Liver (tissue), 9 donors: Measurements from ENCODE around the gene ARPC5L. TPM values are rescaled to one million over a fixed set of nuclear protein-coding genes. Genes with fewer than 3 reads are reported as not detected.

Source experiments
- DNase-seq: peaks from one replicate; pipeline ENCODE4 v3.0.0-alpha.2; 2017; ENCODE audit warnings: low spot score
- H3K27ac ChIP-seq, 2 donors: one replicate each; pipeline ENCODE4 v1.7.0; 2013; ENCODE audit warnings: inconsistent platforms in 2 of 2, low read length in 2 of 2, control low read depth in 1 of 2, low read depth in 1 of 2, mild to moderate bottlenecking in 1 of 2
- H3K27me3 ChIP-seq, 4 donors: one replicate each; pipeline versions ENCODE4 v1.6.1 to v1.7.0; 2013; ENCODE audit warnings: low read length in 3 of 4, inconsistent platforms in 1 of 4, mild to moderate bottlenecking in 1 of 4, moderate library complexity in 1 of 4; ENCODE audit not compliant: control insufficient read depth in 4 of 4, insufficient read depth in 4 of 4
- H3K36me3 ChIP-seq, 4 donors: one replicate each; pipeline versions ENCODE4 v1.6.1 to v1.7.0; 2013; ENCODE audit warnings: low read length in 3 of 4, mild to moderate bottlenecking in 3 of 4, low read depth in 1 of 4, moderate library complexity in 1 of 4; ENCODE audit not compliant: control insufficient read depth in 4 of 4, insufficient read depth in 3 of 4
- H3K4me1 ChIP-seq, 4 donors: one replicate each; pipeline versions ENCODE4 v1.6.1 to v1.7.0; 2013; ENCODE audit warnings: low read length in 3 of 4, mild to moderate bottlenecking in 3 of 4, moderate library complexity in 1 of 4; ENCODE audit not compliant: control insufficient read depth in 4 of 4, insufficient read depth in 4 of 4
- H3K4me3 ChIP-seq, 3 donors: one replicate each; pipeline versions ENCODE4 v1.6.1 to v1.7.0; 2013; ENCODE audit warnings: low read length in 3 of 3, control low read depth in 1 of 3, low read depth in 1 of 3, mild to moderate bottlenecking in 1 of 3
- H3K9ac ChIP-seq, 2 donors: one replicate each; pipeline ENCODE4 v1.7.0; 2013; ENCODE audit warnings: low read length in 2 of 2, mild to moderate bottlenecking in 2 of 2, moderate library complexity in 2 of 2, control low read depth in 1 of 2, low read depth in 1 of 2
- H3K9me3 ChIP-seq, 4 donors: one replicate each; pipeline versions ENCODE4 v1.6.1 to v1.7.0; 2013; ENCODE audit warnings: low read length in 3 of 4; ENCODE audit not compliant: control insufficient read depth in 4 of 4
- EGR1 ChIP-seq, 2 donors: IDR thresholded peaks; 2 replicates each; pipeline ENCODE4 v1.6.1; 2016 to 2018; ENCODE audit warnings: antibody characterized with exemption in 2 of 2, low read depth in 2 of 2
- FOXA1 ChIP-seq: IDR thresholded peaks from 2 replicates; pipeline ENCODE4 v1.6.1; 2016; ENCODE audit warnings: antibody characterized with exemption
- FOXA2 ChIP-seq: IDR thresholded peaks from 2 replicates; pipeline ENCODE4 v1.6.1; 2016; ENCODE audit warnings: antibody characterized with exemption
- GABPA ChIP-seq, 2 donors: IDR thresholded peaks in 1 of 2; conservative IDR thresholded peaks in 1 of 2; 2 replicates each; pipeline ENCODE4 v1.6.1; 2016; ENCODE audit warnings: antibody characterized with exemption in 2 of 2, mild to moderate bottlenecking in 1 of 2, moderate library complexity in 1 of 2
- HNF4A ChIP-seq, 2 donors: conservative IDR thresholded peaks; 2 replicates each; pipeline ENCODE4 v1.6.1; 2016; ENCODE audit warnings: antibody characterized with exemption in 2 of 2, mild to moderate bottlenecking in 2 of 2
- HNF4G ChIP-seq: IDR thresholded peaks from 2 replicates; pipeline ENCODE4 v1.6.1; 2016; ENCODE audit warnings: antibody characterized with exemption
- JUND ChIP-seq, 2 donors: IDR thresholded peaks; 2 replicates each; pipeline ENCODE4 v1.6.1; 2016; ENCODE audit warnings: antibody characterized with exemption in 2 of 2
- NR2F2 ChIP-seq: IDR thresholded peaks from 2 replicates; pipeline ENCODE4 v1.6.1; 2016; ENCODE audit warnings: antibody characterized with exemption
- RAD21 ChIP-seq, 2 donors: IDR thresholded peaks; 2 replicates each; pipeline ENCODE4 v1.6.1; 2016; ENCODE audit warnings: antibody characterized with exemption in 2 of 2, mild to moderate bottlenecking in 2 of 2
- RXRA ChIP-seq, 2 donors: IDR thresholded peaks; 2 replicates each; pipeline ENCODE4 v1.6.1; 2017 to 2018; ENCODE audit warnings: antibody characterized with exemption in 2 of 2, mild to moderate bottlenecking in 1 of 2
- SP1 ChIP-seq: IDR thresholded peaks from 2 replicates; pipeline ENCODE4 v1.6.1; 2018; ENCODE audit warnings: antibody characterized with exemption, mild to moderate bottlenecking
- TAF1 ChIP-seq: conservative IDR thresholded peaks from 2 replicates; pipeline ENCODE4 v1.6.1; 2016; ENCODE audit warnings: antibody characterized with exemption, mild to moderate bottlenecking
- YY1 ChIP-seq: IDR thresholded peaks from 2 replicates; pipeline ENCODE4 v1.6.1; 2016; ENCODE audit warnings: antibody characterized with exemption, mild to moderate bottlenecking
- WGBS: extraction: QIAGEN DNeasy Blood & Tissue Kit; methylation state at CpG from one replicate; pipeline ENCODE4 v1.1.7; 2013; 5-methylcytosine and 5-hydroxymethylcytosine counted together
- polyA plus RNA-seq, 2 donors: library from polyadenylated mRNA; stranded (reverse) in 1 of 2; unstranded in 1 of 2; fragments of 200-250 nt in 1 of 2; fragments of >200 nt in 1 of 2; fragmentation: Nextera tagmentation in 1 of 2; extraction: Ambion mirVana in 1 of 2; gene quantifications; one replicate each; pipeline versions ENCODE4 v1.2.1 to v1.2.3, GENCODE V29; 2013 to 2015
- total RNA-seq, 2 donors: library from RNA; depleted of rRNA; stranded (reverse); fragments of >200 nt; gene quantifications; one replicate each; pipeline ENCODE4 v1.2.3, GENCODE V29; 2014
- TF ChIP-seq, protein P1 (sequence below): fragments of 150-350 bp; IDR thresholded peaks from 2 replicates; pipeline ENCODE4 v1.5.1; 2017; ENCODE audit warnings: improper control_type of control experiment, low read depth, low read length; ENCODE audit not compliant: missing input control
- TF ChIP-seq, protein P2 (sequence below): IDR thresholded peaks from 2 replicates; pipeline ENCODE4 v1.6.1; 2016; ENCODE audit warnings: antibody characterized with exemption
- TF ChIP-seq, protein P3 (sequence below): IDR thresholded peaks from 2 replicates; pipeline ENCODE4 v1.6.1; 2016; ENCODE audit warnings: antibody characterized with exemption, mild to moderate bottlenecking
- TF ChIP-seq, protein P4 (sequence below): IDR thresholded peaks from 2 replicates; pipeline ENCODE4 v1.6.1; 2016; ENCODE audit warnings: antibody characterized with exemption
- TF ChIP-seq, protein P5 (sequence below): IDR thresholded peaks from 2 replicates; pipeline ENCODE4 v1.6.1; 2016; ENCODE audit warnings: antibody characterized with exemption
- donor health status: healthy.
- donor health status: healthy.
- donor health status: healthy.
- donor health status: healthy.
- donor health status: healthy.

The ARPC5L gene
- total and polyA plus RNA-seq, 4 donors: 9.3 to 31.2 (median 17.8) TPM

DNA sequence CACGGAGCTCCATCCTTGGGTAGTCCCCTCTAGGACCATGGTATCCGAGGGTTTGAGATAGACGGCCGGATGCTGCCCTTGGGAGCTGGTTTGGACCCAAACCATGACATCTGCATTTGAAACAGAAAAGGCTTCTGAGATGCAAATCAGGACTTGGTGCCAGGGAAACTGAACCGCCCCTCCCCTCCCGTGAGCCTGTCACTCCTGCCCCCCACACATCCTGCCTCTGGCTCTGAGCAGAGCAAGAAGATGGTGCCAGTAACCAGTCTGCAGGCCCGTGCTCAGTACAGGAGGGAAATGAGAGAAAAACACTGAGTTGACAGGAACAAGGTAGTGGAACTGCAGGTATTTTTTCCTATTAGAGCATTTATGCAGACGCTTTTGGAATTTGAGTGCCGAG is 18.6 kb downstream of the ARPC5L start:
- Histone ChIP-seq H3K4me3 (no peak overlapping the region), H3K9ac (no peak overlapping the region), H3K27ac (no peak overlapping the region), H3K27me3 (no peaks in the 10 kb centered on the region), H3K9me3 (no peaks in the 10 kb centered on the region), H3K4me1 (peaks cover 0 to 2% (median under 1%) of the 10 kb centered on the region in 4 donors), H3K36me3 (peaks cover 12 to 77% (median 36%) of the 10 kb centered on the region in 4 donors)
- TF ChIP-seq YY1 (no peak), TAF1 (no peak), GABPA (IDR thresholded peaks at IDR 0.05 in 1 of 2, conservative IDR thresholded peaks at IDR 0.05 in 1 of 2) (no peak), SP1 (no peak), JUND (IDR thresholded peaks at IDR 0.05) (no peak), EGR1 (IDR thresholded peaks at IDR 0.05; ENCODE audit: low read depth in 2 of 2) (no peak), FOXA2 (no peak), FOXA1 (no peak), HNF4A (conservative IDR thresholded peaks at IDR 0.05) (no peak), RAD21 (IDR thresholded peaks at IDR 0.05) (no peak), RXRA (IDR thresholded peaks at IDR 0.05) (no peak), HNF4G (no peak), NR2F2 (no peak)
- TF ChIP-seq, protein P1, sequence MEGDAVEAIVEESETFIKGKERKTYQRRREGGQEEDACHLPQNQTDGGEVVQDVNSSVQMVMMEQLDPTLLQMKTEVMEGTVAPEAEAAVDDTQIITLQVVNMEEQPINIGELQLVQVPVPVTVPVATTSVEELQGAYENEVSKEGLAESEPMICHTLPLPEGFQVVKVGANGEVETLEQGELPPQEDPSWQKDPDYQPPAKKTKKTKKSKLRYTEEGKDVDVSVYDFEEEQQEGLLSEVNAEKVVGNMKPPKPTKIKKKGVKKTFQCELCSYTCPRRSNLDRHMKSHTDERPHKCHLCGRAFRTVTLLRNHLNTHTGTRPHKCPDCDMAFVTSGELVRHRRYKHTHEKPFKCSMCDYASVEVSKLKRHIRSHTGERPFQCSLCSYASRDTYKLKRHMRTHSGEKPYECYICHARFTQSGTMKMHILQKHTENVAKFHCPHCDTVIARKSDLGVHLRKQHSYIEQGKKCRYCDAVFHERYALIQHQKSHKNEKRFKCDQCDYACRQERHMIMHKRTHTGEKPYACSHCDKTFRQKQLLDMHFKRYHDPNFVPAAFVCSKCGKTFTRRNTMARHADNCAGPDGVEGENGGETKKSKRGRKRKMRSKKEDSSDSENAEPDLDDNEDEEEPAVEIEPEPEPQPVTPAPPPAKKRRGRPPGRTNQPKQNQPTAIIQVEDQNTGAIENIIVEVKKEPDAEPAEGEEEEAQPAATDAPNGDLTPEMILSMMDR: no peak
- TF ChIP-seq, protein P2, sequence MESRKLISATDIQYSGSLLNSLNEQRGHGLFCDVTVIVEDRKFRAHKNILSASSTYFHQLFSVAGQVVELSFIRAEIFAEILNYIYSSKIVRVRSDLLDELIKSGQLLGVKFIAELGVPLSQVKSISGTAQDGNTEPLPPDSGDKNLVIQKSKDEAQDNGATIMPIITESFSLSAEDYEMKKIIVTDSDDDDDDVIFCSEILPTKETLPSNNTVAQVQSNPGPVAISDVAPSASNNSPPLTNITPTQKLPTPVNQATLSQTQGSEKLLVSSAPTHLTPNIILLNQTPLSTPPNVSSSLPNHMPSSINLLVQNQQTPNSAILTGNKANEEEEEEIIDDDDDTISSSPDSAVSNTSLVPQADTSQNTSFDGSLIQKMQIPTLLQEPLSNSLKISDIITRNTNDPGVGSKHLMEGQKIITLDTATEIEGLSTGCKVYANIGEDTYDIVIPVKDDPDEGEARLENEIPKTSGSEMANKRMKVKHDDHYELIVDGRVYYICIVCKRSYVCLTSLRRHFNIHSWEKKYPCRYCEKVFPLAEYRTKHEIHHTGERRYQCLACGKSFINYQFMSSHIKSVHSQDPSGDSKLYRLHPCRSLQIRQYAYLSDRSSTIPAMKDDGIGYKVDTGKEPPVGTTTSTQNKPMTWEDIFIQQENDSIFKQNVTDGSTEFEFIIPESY: no peak
- TF ChIP-seq, protein P3, sequence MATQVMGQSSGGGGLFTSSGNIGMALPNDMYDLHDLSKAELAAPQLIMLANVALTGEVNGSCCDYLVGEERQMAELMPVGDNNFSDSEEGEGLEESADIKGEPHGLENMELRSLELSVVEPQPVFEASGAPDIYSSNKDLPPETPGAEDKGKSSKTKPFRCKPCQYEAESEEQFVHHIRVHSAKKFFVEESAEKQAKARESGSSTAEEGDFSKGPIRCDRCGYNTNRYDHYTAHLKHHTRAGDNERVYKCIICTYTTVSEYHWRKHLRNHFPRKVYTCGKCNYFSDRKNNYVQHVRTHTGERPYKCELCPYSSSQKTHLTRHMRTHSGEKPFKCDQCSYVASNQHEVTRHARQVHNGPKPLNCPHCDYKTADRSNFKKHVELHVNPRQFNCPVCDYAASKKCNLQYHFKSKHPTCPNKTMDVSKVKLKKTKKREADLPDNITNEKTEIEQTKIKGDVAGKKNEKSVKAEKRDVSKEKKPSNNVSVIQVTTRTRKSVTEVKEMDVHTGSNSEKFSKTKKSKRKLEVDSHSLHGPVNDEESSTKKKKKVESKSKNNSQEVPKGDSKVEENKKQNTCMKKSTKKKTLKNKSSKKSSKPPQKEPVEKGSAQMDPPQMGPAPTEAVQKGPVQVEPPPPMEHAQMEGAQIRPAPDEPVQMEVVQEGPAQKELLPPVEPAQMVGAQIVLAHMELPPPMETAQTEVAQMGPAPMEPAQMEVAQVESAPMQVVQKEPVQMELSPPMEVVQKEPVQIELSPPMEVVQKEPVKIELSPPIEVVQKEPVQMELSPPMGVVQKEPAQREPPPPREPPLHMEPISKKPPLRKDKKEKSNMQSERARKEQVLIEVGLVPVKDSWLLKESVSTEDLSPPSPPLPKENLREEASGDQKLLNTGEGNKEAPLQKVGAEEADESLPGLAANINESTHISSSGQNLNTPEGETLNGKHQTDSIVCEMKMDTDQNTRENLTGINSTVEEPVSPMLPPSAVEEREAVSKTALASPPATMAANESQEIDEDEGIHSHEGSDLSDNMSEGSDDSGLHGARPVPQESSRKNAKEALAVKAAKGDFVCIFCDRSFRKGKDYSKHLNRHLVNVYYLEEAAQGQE: no peak
- TF ChIP-seq, protein P4, sequence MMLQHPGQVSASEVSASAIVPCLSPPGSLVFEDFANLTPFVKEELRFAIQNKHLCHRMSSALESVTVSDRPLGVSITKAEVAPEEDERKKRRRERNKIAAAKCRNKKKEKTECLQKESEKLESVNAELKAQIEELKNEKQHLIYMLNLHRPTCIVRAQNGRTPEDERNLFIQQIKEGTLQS: no peak
- TF ChIP-seq, protein P5, sequence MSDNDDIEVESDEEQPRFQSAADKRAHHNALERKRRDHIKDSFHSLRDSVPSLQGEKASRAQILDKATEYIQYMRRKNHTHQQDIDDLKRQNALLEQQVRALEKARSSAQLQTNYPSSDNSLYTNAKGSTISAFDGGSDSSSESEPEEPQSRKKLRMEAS: no peak
- WGBS: 81% methylated on average over 9 of the region's 9 CpGs
- no peak for DNase-seq
